ENCODE measurements around the gene SHROOM3.

DNA sequence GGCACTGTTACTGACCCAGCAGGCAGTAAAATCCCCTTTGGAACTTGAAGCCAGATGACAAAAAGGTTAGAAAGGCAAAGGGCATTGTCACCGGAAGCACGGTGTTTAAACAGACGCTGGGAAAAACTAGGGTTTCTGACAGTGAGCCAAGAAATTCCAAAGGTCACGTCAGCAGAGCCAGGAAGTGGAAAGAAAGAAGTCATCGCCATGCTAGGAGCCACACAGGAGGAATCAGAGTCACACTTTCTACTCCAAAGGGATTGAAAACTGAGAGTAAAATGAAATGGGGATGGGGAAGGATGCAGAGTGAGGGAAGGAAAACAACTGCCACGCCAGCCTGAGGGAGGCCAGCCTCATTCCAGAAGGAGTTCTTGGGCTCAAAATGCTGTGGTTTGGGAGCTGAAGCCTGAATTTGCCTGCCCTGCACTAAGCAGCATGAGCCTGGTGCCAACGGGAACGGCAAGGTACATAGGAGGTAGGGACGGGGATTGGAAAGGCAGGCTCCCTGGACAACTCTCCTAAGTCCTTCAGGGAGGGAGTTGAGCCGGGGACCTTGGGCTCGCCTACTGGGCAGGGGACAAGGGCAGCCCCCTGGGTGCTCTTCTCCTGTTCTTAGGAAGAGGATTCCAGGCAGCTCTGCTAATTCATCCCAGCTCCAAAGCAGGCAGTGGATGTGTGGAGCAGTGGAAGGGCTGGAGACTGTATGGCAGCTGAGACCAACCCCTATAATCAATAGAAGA is 396.1 kb downstream of the SHROOM3 start:
- TF ChIP-seq CTCF (IDR thresholded peaks at IDR 0.05) (no peak), HDAC2 (IDR thresholded peaks at IDR 0.05) (no peak), MAFK (IDR thresholded peaks at IDR 0.05; ENCODE audit: partially characterized antibody) (no peak), RAD21 (conservative IDR thresholded peaks at IDR 0.05 in 1 of 2, IDR thresholded peaks at IDR 0.05 in 1 of 2) (0 out of 5 replicates have a peak, but pooled peaks of 1 of the 2 experiments have one; percentile 10), POLR2A (IDR thresholded peaks at IDR 0.05; ENCODE audit: low read length) (no peak)
